Measurements from ENCODE around the gene ITGAV. TPM values are rescaled to one million over a fixed set of nuclear protein-coding genes. Genes with fewer than 3 reads are reported as not detected.

ITGAV gene
- total RNA-seq, 1 experiment from 2014 or later: 26.9 TPM

DNA sequence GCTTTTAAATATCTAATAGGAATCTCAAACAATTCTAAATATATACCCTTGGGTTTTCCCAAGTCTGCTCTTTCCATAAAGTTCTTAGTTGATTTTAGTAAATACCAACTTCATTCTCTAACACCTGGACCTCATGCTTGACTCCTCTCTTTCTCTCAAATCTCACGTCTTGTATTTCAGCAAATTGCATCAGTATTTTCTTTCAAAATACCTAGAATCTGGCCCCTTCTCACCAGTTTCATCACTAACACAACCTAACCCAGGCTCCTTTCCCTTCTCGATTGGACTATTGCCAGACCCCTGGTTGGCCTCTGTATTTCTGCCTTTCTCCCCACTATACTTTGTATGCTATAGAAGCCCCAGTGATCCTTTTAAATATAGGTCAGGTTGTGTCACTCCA, 81.0 kb downstream of the ITGAV start:
- Histone ChIP-seq H2BK5ac (ENCODE audit: insufficient read length, low read length) (no peak overlapping the region), H2BK120ac (ENCODE audit: low read depth, low read length, poor library complexity, severe bottlenecking) (no peak overlapping the region), H3K18ac (ENCODE audit: insufficient read length, low read depth, low read length) (no peak overlapping the region), H3K9ac (ENCODE audit: extremely low read depth, insufficient read length, low read length) (no peak overlapping the region), H2BK20ac (ENCODE audit: low read depth, low read length, poor library complexity, severe bottlenecking) (no peak overlapping the region), H3K27ac (ENCODE audit: insufficient read length, low read depth, low read length) (no peak overlapping the region), H3K79me2 (ENCODE audit: insufficient read depth, low read length) (no peaks in the 10 kb centered on the region), H2AFZ (ENCODE audit: low read length) (no peak overlapping the region), H4K20me1 (ENCODE audit: control insufficient read depth, insufficient read depth, insufficient read length) (no peaks in the 10 kb centered on the region), H3K56ac (ENCODE audit: insufficient read length, low read depth, low read length) (no peak overlapping the region), H3K4me2 (ENCODE audit: insufficient read depth, insufficient read length, low read length) (no peak overlapping the region), H2BK12ac (ENCODE audit: insufficient read length, low read depth, low read length) (no peak overlapping the region), H2AK5ac (ENCODE audit: insufficient read length, low read length) (no peak overlapping the region), H3K23me2 (ENCODE audit: insufficient read length, low read depth, low read length, poor library complexity, severe bottlenecking) (no peaks in the 10 kb centered on the region), H3K14ac (ENCODE audit: insufficient read depth, low read length) (no peak overlapping the region), H2BK15ac (ENCODE audit: low read depth, low read length) (no peak overlapping the region), H3K4ac (ENCODE audit: low read depth, low read length) (no peak overlapping the region), H3K23ac (ENCODE audit: insufficient read length, low read depth, low read length) (no peak overlapping the region), H3K9me3 (ENCODE audit: control insufficient read depth, low read depth, low read length) (peaks cover 6% of the 10 kb centered on the region), H4K8ac (replicated peaks; ENCODE audit: insufficient read length, low read depth, low read length) (no peak overlapping the region), H3T11ph (ENCODE audit: low read length) (no peak overlapping the region), H3K27me3 (ENCODE audit: insufficient read depth, low read length) (no peaks in the 10 kb centered on the region), H4K91ac (ENCODE audit: insufficient read length, low read depth, low read length) (no peak overlapping the region), H3K79me1 (ENCODE audit: insufficient read depth, low read depth, low read length, poor library complexity, severe bottlenecking) (no peaks in the 10 kb centered on the region), H3K4me1 (ENCODE audit: insufficient read depth, low read length) (no peaks in the 10 kb centered on the region), H4K5ac (ENCODE audit: insufficient read length, low read depth, low read length) (no peak overlapping the region)
- peaks cover 50 to 64% (median 62%) of the 10 kb centered on the region in 3 experiments for H3K36me3 Mint-ChIP-seq (ENCODE audit: insufficient read depth in 1 of 3, low read depth in 3 of 3)
- TF ChIP-seq, protein P1, sequence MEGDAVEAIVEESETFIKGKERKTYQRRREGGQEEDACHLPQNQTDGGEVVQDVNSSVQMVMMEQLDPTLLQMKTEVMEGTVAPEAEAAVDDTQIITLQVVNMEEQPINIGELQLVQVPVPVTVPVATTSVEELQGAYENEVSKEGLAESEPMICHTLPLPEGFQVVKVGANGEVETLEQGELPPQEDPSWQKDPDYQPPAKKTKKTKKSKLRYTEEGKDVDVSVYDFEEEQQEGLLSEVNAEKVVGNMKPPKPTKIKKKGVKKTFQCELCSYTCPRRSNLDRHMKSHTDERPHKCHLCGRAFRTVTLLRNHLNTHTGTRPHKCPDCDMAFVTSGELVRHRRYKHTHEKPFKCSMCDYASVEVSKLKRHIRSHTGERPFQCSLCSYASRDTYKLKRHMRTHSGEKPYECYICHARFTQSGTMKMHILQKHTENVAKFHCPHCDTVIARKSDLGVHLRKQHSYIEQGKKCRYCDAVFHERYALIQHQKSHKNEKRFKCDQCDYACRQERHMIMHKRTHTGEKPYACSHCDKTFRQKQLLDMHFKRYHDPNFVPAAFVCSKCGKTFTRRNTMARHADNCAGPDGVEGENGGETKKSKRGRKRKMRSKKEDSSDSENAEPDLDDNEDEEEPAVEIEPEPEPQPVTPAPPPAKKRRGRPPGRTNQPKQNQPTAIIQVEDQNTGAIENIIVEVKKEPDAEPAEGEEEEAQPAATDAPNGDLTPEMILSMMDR (conservative IDR thresholded peaks at IDR 0.05): no peak
- no peaks in the 10 kb centered on the region for H3K4me1 Mint-ChIP-seq
- no CpG with 5 or more reads among the region's 2 CpGs for WGBS (ENCODE audit: extremely low coverage, insufficient read length, low lambda C conversion rate)
- H3K4me3 Mint-ChIP-seq: no peak overlapping the region
- H3K27me3 Mint-ChIP-seq (ENCODE audit: low read depth): no peaks in the 10 kb centered on the region
- H3K9me3 Mint-ChIP-seq: peaks cover 14 to 15% of the 10 kb centered on the region in 2 experiments
- H3K27ac Mint-ChIP-seq: no peak overlapping the region
- no peak for DNase-seq
